Skeletal muscle satellite cell (primary cell): ENCODE data around the gene CPLANE1. TPM values are rescaled to one million over a fixed set of nuclear protein-coding genes. Genes with fewer than 3 reads are reported as not detected.
"Not testable (repeated sequence)": the region's sequence is repeated elsewhere in the genome, so short reads cannot be mapped to it uniquely, and the experiment has no call there.

ENCODE experiments used
- H3K27me3 ChIP-seq: 2 replicates; pipeline ENCODE4 v1.7.0; 2013; ENCODE audit warnings: low read length; ENCODE audit not compliant: control insufficient read depth, insufficient read depth
- H3K36me3 ChIP-seq: 2 replicates; pipeline ENCODE4 v1.7.0; 2013; ENCODE audit warnings: mild to moderate bottlenecking, control low read depth, low read length; ENCODE audit not compliant: insufficient read depth
- H3K4me1 ChIP-seq: 2 replicates; pipeline ENCODE4 v1.7.0; 2013; ENCODE audit warnings: low read length; ENCODE audit not compliant: control insufficient read depth, insufficient read depth
- H3K4me2 ChIP-seq: 2 replicates; pipeline ENCODE4 v1.7.0; 2013; ENCODE audit warnings: mild to moderate bottlenecking, low read length
- H3K4me3 ChIP-seq: 2 replicates; pipeline ENCODE4 v1.7.0; 2013; ENCODE audit warnings: low read length
- H3K9ac ChIP-seq: 2 replicates; pipeline ENCODE4 v1.7.0; 2013; ENCODE audit warnings: mild to moderate bottlenecking, low read depth, low read length, moderate library complexity
- H3K9me3 ChIP-seq: replicated peaks from 2 replicates; pipeline ENCODE4 v1.7.0; 2013; ENCODE audit warnings: mild to moderate bottlenecking, control low read depth, low read length
- total RNA-seq: library from RNA; depleted of rRNA; stranded (reverse); fragments of >200 nt; gene quantifications from 2 replicates; pipeline ENCODE4 v1.2.3, GENCODE V29; 2012; rRNA removed

Gene CPLANE1
- total RNA-seq: 19.0 and 20.8 TPM in 2 replicates

- Histone ChIP-seq H3K9me3 (no peaks in the 10 kb centered on the region), H3K9ac (peak within 1 kb of the TSS; percentile 99), H3K36me3 (peaks cover 3% of the 10 kb centered on the region), H3K4me3 (peak within 1 kb of the TSS; percentile 94), H3K27me3 (no peaks in the 10 kb centered on the region), H3K4me1 (peaks cover 8% of the 10 kb centered on the region), H3K4me2 (peak within 1 kb of the TSS; percentile 94)
Measured at GRCh38 chr5:37248970-37249814, at the start of gene CPLANE1. TSS of gene CPLANE1 (minus strand) at chr5:37249376. CDS start at chr5:37247698, 1,678 bp downstream.

GRCh38 chr5:37296313-37296712, 47.1 kb upstream of the CPLANE1 start:
- H3K27me3 ChIP-seq, H3K4me2 ChIP-seq, H3K9me3 ChIP-seq, H3K4me1 ChIP-seq, H3K9ac ChIP-seq, H3K4me3 ChIP-seq: not testable (repeated sequence)
- H3K36me3 ChIP-seq: peaks cover 53% of the 10 kb centered on the region

- H3K4me1 ChIP-seq: no peaks in the 10 kb centered on the region
- H3K4me3 ChIP-seq: no peak overlapping the region
- peaks cover 2% of the 10 kb centered on the region for H3K36me3 ChIP-seq
- no peaks in the 10 kb centered on the region for H3K9me3 ChIP-seq
- no peaks in the 10 kb centered on the region for H3K27me3 ChIP-seq
- H3K4me2 ChIP-seq: no peak overlapping the region
- no peak overlapping the region for H3K9ac ChIP-seq
Measured at GRCh38 chr5:37283214-37283820, 34.1 kb upstream of the CPLANE1 start.

GRCh38 chr5:37275511-37275910, 26.3 kb upstream of the CPLANE1 start:
- Histone ChIP-seq H3K9me3 (peaks cover 4% of the 10 kb centered on the region), H3K4me2 (no peak overlapping the region), H3K4me1 (peaks cover 8% of the 10 kb centered on the region), H3K9ac (no peak overlapping the region), H3K36me3 (no peaks in the 10 kb centered on the region), H3K27me3 (no peaks in the 10 kb centered on the region), H3K4me3 (no peak overlapping the region)

- Histone ChIP-seq H3K4me2 (peak overlapping the region; percentile 24), H3K4me1 (peaks cover 8% of the 10 kb centered on the region), H3K9ac (peak overlapping the region; percentile 35), H3K27me3 (no peaks in the 10 kb centered on the region), H3K4me3 (no peak overlapping the region), H3K36me3 (no peaks in the 10 kb centered on the region), H3K9me3 (peaks cover 13% of the 10 kb centered on the region)
Measured at GRCh38 chr5:37272511-37272910, 23.3 kb upstream of the CPLANE1 start.

- peaks cover 13% of the 10 kb centered on the region for H3K9me3 ChIP-seq
- H3K4me1 ChIP-seq, H3K27me3 ChIP-seq, H3K4me2 ChIP-seq, H3K4me3 ChIP-seq, H3K9ac ChIP-seq, H3K36me3 ChIP-seq: not testable (repeated sequence)
Measured at GRCh38 chr5:37268100-37268499, 18.9 kb upstream of the CPLANE1 start.

- Histone ChIP-seq H3K4me3 (no peak overlapping the region), H3K27me3 (no peaks in the 10 kb centered on the region), H3K9ac (no peak overlapping the region), H3K4me1 (no peaks in the 10 kb centered on the region), H3K9me3 (no peaks in the 10 kb centered on the region), H3K4me2 (no peak overlapping the region), H3K36me3 (no peaks in the 10 kb centered on the region)
Measured at GRCh38 chr5:37255774-37256358, 6.7 kb upstream of the CPLANE1 start.

GRCh38 chr5:37254581-37254980, 5.4 kb upstream of the CPLANE1 start:
- Histone ChIP-seq H3K27me3 (no peaks in the 10 kb centered on the region), H3K4me3 (no peak overlapping the region), H3K9ac (no peak overlapping the region), H3K36me3 (no peaks in the 10 kb centered on the region), H3K4me1 (peaks cover 5% of the 10 kb centered on the region), H3K4me2 (no peak overlapping the region), H3K9me3 (no peaks in the 10 kb centered on the region)

GRCh38 chr5:37251665-37252064, 2.5 kb upstream of the CPLANE1 start:
- Histone ChIP-seq H3K4me3 (no peak overlapping the region), H3K4me1 (peaks cover 8% of the 10 kb centered on the region), H3K36me3 (no peaks in the 10 kb centered on the region), H3K27me3 (no peaks in the 10 kb centered on the region), H3K4me2 (no peak overlapping the region), H3K9ac (no peak overlapping the region), H3K9me3 (no peaks in the 10 kb centered on the region)

- no peaks in the 10 kb centered on the region for H3K27me3 ChIP-seq
- no peaks in the 10 kb centered on the region for H3K36me3 ChIP-seq
- H3K9ac ChIP-seq: peak overlapping the region; percentile 99
- peak overlapping the region; percentile 94 for H3K4me2 ChIP-seq
- H3K9me3 ChIP-seq: no peaks in the 10 kb centered on the region
- peaks cover 8% of the 10 kb centered on the region for H3K4me1 ChIP-seq
- peak overlapping the region; percentile 94 for H3K4me3 ChIP-seq
Measured at GRCh38 chr5:37249815-37250164, 614 bp upstream of the CPLANE1 start.

- peak overlapping the region; percentile 99 for H3K9ac ChIP-seq
- peak overlapping the region; percentile 94 for H3K4me2 ChIP-seq
- H3K9me3 ChIP-seq: no peaks in the 10 kb centered on the region
- H3K27me3 ChIP-seq: no peaks in the 10 kb centered on the region
- H3K4me1 ChIP-seq: peaks cover 8% of the 10 kb centered on the region
- H3K36me3 ChIP-seq: peaks cover 7% of the 10 kb centered on the region
- peak overlapping the region; percentile 94 for H3K4me3 ChIP-seq
Measured at GRCh38 chr5:37248421-37248969, 681 bp downstream of the CPLANE1 start.
